CD4-positive, alpha-beta T cell treated with Interferon gamma for 1 hour (primary cell): ENCODE results near the gene SAC3D1.

Source experiments
- DNase-seq: peaks from one replicate; pipeline ENCODE4 v3.0.0-alpha.2; 2020

The SAC3D1 gene

GRCh38 chr11:65026810-65027209 lies 14.2 kb upstream of the SAC3D1 start:
- DNase-seq: no peak

- peak; percentile 89 for DNase-seq
Observed at GRCh38 chr11:65027213-65028067, 13.6 kb upstream of the SAC3D1 start, which contains the start of gene SNX15. SNX15 (plus strand) TSS chr11:65027439; CDS start chr11:65027538, 99 bp downstream.

DNA sequence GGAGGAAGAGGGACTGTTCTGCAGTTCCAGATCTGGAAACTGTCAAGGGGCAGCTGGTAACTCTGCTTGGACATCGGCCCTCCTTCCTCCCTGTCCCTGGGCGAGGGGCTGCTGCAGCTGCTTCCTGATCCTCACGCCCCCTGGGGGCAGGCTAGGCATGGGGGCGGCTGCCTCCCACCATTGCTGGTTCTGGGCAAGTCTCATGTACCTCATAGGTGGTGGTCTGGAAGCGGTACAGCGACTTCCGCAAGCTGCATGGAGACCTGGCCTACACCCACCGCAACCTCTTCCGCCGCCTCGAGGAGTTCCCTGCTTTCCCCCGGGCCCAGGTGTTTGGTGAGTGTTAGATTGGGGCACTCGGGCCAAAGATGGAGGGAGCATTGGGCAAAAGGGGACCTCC lies 8.8 kb upstream of the SAC3D1 start:
- DNase-seq: no peak

DNA sequence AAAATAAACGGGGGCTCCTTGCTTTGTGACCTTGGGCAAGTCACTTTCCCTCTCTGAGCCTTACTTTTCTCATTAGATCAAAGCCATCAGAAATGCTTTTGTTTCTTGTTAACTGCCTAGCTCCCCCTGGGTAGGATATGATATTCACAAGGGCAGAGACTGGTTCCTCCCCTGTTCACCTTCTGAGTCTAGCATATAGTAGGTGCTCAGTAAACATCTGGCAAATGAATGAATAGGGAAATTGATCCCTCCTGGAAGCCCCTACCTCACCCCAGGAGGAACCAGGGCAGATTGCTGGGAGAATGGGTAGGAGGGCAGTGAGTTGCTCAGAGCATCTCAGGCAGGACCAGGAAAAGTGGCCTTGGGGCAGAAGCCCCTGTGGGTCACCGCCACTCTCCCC lies 6.6 kb upstream of the SAC3D1 start:
- no peak for DNase-seq

- no peak for DNase-seq
Observed at GRCh38 chr11:65035579-65035978, 5.4 kb upstream of the SAC3D1 start.

GRCh38 chr11:65036931-65037330 lies 4.1 kb upstream of the SAC3D1 start:
- DNase-seq: no peak

DNA sequence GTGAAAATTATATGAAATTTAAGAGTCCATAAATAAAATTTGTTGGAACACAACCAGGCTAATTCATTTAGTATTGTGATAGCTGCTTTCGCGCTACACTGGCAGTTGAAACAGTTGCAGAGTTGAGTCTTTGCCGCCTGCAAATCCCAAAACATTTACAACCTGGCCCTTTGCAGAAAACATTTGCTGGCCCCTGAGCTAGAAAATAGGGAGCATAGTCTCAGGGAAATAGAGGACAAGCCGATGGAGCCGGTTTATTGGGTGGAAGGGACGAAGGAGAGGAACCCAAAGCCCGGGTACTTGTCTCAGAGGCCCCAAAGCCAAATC lies 527 bp upstream of the SAC3D1 start:
- no peak for DNase-seq

GRCh38 chr11:65042891-65043290 lies 1.9 kb downstream of the SAC3D1 start:
- no peak for DNase-seq

- peak; percentile 35 for DNase-seq
Observed at GRCh38 chr11:65043881-65044501, 3.0 kb downstream of the SAC3D1 start.

GRCh38 chr11:65045061-65045460 lies 4.1 kb downstream of the SAC3D1 start:
- no peak for DNase-seq

DNA sequence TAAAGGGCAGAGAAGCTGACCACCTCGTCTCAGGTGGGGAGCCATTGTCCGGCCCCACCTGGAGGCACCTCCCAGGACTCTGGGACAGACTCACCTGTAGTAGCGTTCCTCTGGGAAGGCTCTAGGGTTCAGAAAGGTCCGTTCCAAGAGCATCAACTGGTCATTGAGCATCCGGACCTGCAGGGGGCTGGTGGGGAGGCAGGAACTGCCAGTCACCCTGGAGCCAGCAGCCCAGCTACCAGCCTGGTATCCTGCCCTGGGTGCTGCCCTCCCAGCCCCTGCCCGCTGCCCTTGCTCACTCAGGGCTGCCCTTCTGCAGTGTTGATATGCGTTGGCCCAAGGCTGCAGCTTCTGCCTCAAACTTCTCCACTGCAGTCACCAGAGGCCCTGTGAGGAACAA lies 4.7 kb downstream of the SAC3D1 start:
- no peak for DNase-seq

GRCh38 chr11:65047581-65048422 lies 6.8 kb downstream of the SAC3D1 start:
- peak; percentile 8 for DNase-seq

- DNase-seq: no peak
Observed at GRCh38 chr11:65051398-65051858, 10.4 kb downstream of the SAC3D1 start.

DNA sequence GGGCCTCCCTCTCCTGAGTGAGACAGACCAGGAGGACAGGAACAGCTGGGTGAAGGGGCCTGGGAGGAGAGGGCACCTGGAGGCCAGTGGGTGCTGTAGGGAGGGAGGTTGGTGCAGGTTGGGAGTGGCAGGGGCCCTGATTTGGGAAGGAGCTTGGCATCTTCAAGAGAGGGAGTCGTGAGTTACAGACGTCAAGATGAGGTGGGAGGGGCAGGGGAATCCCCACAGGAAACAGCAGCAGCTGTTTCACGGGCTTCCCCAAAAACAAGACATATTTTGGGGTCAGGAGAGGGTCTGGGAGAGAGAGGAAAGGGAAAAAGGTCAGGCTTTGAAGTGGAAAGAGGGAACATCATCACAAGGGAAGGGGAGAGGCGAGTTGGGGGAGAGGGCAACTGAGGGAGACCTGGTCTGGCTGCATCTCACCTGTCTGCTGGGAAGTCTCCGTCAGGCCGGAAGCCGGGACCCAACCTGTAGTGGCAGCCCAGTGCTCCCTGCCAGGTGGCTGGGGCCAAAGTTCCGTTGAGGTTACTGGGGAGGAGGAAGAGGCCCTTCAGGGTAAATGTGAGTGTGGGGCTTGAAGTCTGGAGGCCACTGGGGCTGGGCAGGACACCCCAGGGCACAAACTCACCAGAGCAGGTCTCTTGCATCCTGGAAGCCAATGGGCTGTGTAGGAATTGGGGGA lies 13.0 kb downstream of the SAC3D1 start:
- DNase-seq: peak; percentile 4

DNA sequence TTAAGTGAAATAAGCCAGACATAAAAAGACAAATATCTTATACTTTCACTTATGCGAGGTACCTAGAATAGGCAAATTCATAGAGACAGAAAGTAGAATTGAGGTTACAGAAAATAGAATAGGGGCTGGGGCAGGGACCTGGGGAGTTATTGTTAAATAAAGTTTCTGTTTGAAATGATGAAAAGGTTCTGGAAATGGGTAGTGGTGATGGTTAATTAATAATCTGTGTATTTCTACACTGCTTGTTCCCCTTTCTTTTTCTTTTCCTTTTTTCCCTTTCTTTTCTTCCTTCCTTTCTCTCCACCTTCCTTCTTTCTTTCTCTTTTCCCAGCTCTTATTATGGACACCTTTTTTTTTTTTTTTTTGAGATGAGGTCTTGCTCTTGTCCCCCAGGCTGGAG lies 14.5 kb downstream of the SAC3D1 start:
- DNase-seq: no peak

DNA sequence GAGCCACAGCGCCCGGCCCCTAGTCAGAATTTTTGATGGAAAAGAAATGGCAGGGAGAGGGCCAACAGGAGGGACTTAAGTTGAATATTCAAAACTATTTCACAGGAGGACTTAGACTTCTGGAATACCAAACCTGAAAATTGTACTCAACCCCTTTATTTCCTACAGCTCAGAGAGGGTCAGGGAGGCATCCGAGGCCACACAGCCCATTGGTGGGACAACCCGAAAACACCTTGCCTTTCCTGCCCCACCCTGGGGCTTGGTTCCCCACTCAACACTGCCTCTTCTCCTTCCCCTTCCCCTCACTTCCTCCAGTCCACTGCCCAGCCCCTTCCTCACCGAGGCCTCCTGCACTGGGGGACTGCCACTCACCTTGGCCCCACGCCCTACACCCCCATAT lies 16.0 kb downstream of the SAC3D1 start:
- no peak for DNase-seq

GRCh38 chr11:65057526-65057925 lies 16.5 kb downstream of the SAC3D1 start:
- DNase-seq: no peak

GRCh38 chr11:65058012-65058411 lies 17.0 kb downstream of the SAC3D1 start:
- no peak for DNase-seq

DNA sequence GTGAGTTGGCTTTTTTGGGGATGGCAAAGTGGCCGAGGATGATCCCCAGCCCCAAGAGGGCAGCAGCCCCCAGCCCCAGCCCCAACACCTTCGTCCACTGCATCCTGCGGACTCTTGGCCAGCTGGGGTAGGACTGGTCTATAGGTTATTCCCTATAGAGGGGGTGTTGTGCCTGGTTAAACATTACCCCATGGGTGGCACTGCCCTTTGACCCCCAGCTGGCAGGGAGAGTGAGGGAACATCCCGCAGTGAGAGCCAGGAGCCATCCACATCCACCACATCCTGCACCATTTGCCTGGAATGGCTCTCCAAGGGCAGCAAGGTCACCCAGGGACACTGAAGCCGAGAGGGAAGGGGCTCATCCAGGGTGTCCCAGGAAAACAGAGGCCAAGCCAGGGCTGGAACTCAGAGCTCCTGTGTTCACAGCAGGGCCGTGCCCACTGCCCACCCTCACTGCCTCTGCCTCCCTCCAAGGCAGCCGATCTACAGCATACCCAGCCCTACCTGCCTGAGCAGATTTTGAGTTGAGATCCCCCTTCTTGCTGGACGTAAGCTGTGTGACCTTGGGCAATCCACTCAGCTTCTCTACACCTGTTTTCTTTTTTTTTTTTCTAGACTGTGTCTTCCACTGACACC lies 17.5 kb downstream of the SAC3D1 start, which contains the start of gene NAALADL1:
NAALADL1 (minus strand) TSS at position 135 of the 636 bp plus-strand sequence; CDS start at position 103, 32 bp downstream.
- no peak for DNase-seq

DNA sequence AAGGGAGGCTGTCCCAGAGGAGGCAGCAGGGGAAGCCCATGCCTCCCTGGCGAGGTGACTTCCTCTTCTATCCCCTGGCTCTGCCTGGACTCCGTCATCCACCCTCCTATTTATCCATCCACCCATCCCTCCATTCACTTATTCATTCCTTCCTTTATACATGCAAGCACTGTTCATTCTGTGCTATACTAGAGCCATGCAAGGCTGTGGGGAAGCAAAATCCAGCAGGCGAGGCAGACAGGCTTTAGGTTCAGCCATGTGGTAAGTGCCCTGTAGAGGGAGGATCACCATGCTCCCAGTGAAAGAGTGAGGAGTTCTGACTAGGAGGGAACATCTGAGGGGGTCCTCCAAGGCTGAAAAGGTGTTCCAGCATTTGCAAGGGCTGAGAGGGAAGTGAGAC lies 18.5 kb downstream of the SAC3D1 start:
- DNase-seq: no peak

GRCh38 chr11:65059959-65060824 lies 19.2 kb downstream of the SAC3D1 start:
- no peak for DNase-seq
